ENCODE measurements around the gene WDR86.

The WDR86 gene

DNA sequence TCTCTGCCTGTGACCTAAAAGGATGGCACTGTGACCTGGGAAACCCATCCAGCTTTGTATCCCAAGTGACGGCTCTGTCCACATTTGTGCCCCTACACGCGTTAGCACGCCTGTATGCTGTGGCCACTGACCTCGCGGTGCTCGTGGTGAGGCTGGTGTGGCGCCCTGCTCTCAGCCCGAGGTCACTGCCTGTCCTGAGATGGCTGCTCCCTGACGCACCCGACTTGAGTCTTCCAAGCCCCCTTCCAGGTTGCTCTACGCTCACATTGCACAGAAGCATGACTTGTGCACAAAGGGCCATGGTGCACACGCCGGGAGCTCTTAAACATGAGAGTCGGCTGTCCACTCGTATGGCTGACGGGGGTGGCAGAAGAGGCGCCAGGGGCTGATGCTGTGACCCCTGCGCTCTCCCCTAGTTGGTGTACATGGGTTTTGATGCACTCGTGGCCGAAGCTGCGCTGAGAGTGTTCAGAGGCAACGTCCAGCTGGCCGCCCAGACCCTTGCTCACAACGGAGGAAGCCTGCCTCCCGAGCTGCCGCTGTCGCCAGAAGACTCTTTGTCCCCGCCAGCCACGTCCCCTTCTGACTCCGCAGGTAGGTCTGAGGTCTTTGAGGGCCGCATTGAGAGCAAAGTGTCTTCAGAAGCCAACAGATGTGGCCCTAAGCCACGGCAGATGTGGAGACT is 33.5 kb downstream of the WDR86 start:
- no peak for DNase-seq

DNA sequence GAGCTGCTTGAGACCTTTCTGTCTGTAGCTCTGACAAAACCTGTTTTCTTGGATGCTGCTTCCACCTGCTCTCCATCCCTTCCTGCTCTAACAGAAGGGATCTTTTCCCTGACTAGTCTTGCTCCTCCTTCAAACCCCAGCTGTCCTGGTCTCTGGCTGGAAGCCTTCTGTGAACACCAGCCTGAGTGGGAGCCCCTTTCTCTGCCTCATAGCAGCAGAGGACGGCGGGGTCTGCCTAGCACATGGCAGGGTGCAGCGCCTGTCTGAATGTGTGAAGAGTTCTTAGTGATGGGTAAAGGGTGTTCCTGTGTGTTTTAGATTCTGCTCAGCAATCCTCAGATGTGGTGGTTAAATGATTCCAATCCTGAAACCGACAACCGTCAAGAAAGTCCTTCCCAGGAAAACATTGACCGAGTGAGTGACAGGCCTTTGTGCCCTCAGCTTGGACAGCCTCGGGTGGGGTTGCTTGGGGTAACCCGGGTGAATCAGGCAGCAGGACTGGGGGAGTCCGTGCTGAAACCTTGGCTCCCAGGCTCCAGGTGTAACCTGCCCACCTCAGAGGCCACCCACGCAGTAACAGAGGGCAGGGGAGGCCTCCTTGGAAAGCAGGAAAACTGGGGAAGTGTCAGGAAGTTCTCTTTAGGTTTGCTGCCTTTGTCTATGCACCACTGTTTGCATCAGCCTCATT is 34.2 kb downstream of the WDR86 start:
- DNase-seq, result no peak

DNA sequence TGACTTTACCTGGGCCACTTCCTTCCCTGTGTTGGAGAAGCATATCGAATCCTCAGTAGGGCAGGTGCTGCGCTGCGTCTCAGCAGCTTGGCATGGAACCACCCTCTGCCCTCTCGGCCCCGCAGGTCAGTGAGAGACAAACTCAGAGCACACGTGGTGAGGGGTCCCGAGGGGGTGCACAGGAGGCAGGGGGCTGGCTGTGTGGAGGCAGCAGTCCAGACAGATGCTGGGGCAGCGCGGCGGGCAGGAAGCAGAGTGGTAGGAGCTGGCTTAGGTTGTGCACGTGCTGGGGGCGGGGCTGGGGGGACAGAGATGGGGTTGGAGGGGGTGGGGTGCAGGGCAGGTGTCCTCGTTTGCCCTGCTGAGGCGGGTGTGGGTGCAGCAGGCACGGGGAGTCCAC is 35.1 kb downstream of the WDR86 start:
- DNase-seq, result no peak

DNA sequence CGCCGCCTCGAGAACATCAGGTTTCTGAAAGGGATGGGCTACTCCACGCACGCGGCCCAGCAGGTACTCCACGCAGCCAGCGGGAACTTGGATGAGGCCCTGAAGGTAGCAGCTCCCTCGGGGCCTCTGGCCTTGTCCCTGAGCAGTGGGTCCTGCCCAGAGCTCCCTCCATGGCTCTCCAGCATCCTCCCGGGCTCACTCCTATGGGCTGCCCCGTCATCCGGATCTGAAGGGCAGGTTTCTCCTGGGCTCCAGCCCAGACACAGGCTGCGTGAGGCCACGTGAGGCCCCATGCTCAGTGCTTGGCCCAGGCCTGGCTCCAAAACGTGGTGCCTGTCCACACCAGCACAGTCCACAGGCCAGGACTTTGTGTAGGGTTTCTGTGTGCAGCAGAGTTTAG is 35.7 kb downstream of the WDR86 start:
- no peak for DNase-seq

DNA sequence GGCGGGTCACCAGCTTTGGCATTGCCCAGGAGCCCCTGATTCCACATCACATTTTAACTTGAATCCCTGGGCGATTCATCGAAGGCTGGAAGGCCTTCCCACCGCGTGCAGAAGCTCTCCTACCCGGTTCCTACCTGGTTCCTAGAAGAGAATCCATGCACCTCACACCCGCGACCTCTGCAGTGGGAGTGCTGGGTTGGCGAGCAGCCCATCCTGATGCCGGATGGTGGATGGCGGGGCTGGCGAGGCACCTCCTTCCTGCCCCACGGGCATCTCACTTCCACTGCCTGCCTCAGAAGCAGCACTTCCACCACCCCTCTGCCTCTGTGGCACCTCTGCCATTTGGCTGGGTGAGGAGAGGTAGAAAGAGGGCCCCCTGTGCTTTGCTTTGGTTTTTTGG is 36.2 kb downstream of the WDR86 start:
- DNase-seq, result no peak

DNA sequence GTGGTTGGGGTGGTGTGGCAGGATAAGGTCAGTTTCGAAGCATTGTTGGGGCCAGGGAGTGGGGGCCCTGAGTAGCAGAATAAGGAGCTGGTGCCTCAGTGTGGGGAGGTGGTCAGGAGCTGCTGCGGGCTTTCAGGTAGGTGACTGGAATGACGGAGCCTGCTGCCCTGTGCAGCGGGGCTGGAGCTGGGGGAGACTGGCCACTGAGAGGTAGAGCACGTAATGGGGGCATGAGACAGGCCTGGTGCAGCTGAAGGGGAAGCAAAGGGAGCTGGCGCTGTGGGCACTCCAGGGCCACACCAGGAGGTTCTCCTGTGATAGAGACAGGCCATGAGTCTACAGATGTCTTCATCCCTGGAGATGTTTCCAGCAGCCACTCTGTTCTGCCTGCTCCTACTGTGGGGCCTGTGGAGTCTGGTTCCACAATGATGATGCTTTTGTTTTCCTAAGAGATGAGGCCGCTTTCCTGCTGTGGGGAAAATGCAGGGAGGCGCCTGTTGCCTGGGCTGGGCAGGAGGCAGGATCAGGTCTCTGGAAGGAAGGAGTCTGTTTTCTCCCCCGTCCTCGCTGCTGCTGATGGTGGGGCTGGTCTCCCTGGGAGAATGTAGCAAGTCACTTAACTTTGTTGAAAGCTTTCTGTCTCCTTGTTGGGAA is 37.1 kb downstream of the WDR86 start:
- no peak for DNase-seq

DNA sequence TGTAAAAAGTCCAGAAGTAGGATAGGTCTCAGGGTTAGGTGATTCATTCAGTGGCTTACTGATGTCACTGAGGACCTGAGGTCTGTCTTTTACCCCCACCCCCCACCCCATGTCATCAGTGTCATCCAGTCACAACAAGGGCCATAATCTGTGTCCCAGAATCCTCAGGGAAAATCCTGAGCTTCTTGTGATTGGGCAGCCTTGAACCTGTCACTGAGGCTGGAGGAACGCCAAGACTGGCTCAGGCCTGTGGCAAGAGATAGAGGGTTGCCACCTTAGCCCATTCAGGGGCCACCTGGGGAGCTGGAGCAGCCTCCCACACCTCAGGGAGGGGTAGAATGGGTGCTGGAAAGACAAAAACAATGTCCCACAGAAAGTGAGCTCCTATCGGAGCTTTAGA is 38.6 kb downstream of the WDR86 start:
- DNase-seq, result no peak

DNA sequence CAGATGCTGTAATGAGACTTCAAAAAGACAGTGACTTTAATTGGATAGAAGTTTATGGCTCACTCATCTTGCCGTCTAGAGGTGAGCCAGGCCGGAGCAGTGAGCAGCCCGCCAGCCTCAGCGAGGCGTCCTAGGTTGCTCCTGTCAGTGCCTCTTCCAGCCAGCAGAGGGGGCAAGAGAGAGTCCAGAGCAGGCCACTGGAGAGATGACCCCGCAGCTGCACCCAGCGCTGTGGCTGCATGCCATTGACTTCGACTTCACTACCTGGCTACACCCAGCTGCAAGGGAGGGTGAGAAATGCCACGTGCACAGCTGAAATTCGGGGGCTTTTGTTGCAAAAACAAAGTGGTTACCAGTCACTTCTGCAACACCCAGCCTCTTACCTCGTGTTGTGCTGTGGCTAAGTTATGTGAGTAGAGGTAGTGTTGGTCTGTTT is 41.7 kb downstream of the WDR86 start:
- peak; percentile 88 for DNase-seq

DNA sequence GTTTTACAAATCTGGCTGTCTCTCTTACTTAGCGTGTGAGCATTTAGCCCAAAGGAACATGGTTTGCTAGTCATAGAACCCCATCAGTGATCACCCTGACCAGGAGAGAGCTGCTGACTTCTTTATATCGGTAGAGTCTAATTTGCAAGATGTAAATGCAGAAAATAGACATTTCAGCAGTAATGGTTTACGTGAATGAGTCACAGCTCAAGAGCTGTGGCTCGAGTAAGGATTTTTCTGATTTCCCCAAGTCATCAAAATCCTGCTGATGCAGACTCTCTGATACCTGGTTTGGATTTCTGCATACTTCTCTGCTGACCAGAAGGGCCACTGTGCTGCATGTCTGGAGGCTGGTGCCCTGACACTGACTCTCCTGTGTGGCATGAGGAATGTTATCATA is 42.6 kb downstream of the WDR86 start:
- DNase-seq, result no peak

DNA sequence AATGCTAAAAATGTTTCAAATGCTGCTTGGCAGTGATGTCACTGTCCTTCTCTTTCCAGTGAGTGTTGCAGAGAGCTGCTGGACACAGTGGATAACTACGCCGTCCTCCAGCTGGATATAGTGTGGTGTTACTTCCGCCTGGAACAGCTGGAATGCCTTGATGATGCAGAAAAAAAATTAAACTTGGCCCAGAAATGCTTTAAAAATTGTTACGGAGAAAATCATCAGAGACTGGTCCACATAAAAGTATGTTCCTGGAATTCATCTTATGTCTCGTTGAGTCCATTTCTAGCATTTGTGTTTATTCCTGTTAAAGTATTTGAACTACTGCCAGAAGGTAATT is 43.0 kb downstream of the WDR86 start:
- DNase-seq, result peak; percentile 78

DNA sequence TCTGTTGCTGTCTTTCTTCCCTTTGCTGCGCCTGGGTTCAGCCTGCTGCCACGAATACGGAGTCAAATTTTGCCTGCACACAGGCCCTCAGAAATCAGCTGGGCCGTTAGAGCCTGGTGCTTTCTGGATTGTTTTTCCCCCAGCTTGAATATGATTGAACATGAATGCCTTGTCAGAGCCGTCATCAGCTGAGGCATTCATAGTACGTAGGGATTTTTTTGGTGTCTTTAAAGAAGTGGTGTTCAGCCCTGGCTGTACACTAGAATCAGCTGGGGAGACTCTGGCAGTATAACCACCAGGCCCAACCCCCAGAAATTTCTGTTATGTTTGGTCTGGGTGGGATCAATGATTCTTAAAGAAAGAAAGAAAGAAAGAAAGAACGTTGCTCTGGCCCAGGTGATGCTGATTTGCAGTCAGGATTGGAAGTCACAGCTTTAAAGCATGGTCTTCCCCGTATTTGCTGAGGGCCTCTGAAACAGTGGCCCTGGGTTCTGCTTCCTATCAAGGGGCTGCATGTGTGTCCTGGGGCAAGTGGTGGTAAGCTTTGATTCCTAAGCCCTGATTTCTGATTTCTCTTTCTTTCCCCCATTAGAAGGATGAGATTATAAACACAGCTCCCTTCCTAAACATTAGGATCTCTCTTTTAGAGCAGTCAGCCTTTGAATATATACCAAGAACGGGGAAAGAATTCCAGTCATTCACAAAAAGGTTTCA is 43.5 kb downstream of the WDR86 start:
- DNase-seq, result no peak

DNA sequence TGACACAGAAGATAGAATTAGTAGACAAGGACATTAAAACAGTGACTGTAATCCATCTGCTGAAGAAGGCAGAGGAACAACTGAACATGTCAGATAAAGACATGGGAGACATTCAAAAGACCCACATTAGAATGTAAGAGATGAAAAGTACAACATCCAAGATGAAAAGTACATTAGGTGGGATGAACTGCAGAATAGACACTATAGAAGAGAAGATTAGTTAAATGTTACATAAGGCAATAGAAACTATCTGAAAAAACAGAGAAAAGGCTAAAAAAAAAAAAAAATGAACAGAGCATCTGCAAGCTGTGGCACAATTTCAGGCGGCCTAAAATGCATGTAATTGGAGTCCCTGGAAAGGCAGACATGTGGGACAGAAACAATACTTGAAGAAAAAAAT is 46.7 kb downstream of the WDR86 start:
- no peak for DNase-seq

DNA sequence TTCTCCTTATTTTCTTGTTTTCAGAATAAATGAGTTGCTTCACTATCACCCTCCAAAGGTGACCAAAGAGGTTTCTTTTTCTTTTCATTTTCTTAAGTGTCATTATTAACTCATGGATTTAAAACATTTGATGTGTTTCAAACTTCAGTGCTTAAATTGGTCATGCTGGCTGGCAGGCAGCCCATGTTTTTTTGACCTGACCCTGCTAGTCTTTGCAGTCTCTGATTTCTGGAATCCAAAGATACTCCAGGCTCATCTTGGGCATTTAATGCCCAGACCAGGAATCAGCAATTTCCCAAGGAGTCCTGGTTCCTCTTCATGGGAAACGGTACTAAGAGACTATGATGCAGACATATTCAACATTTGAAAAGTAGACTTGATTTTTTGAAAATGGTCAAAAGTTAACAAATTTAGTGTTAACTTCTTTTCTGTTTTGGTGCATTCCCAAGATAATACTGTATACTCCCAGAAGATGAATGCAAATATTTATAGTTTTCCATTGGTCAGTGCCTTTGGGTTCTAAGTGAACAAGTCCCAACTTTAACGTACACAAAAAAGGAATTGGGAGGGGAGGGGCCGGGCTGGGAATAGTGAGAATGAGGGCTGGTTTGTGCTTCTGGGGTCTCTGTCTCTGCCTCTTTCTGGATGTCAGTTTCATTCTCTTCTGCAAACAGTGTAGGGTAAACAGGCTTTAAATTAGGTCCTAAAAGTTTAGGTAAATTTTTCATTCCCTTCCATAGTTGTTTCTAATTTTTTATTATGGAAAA is 48.5 kb downstream of the WDR86 start:
- DNase-seq, result no peak

DNA sequence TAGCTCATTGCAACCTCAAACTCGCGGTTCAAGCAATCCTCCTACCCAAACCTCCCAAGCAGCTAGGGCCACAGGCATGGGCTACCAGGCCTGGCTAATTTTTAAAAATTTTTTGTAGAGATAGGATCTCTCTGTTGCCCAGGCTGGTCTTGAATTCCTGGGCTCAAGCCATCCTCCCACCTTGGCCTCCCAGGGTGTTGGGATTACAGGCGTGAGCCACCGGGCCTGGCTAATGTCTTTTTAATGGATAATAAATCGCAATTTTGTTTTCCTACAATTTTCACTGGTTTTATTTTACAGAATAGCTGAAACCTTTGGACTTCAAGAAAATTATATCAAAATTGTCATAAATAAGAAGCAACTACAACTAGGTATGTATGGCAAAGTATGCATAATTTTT is 57.3 kb downstream of the WDR86 start:
- DNase-seq, result no peak

DNA sequence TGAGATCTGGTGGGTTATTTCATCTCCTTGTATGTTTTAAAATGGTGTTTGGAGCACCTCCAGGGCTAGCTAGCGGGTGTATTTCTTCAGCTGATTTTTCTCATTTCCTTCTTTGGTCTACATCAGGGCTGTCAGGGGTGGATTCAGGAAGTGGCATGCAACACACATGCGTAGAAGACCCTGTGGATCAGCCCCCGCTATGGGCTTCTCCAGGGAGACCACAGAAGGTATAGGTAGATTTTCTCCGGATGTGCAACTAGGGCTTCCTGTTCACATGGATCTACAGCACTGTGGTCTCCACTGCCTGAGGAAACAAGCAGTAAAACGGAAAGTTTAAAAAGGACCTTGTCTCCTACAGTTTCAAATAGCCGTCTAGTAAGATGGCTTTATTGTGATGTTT is 57.9 kb downstream of the WDR86 start:
- no peak for DNase-seq

DNA sequence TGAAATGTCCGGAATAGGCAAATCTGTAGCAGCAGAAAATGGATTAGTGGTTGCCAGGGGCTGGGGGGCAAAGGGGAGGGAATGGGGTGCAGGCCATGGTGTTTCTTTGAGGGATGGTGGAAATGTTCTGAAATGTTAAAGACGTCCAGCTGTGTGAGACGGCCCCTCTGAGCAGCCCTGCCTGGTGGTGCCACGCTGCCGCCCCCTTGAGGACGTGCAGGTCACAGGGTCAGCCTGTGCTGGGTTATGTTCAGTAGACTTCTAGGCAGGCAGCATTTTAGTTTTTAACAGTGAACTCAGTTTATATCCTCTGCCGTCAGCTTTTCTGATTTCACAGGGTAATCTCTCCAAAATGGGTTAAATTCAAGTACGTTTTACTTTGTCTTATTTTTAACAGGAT is 58.8 kb downstream of the WDR86 start:
- no peak for DNase-seq

DNA sequence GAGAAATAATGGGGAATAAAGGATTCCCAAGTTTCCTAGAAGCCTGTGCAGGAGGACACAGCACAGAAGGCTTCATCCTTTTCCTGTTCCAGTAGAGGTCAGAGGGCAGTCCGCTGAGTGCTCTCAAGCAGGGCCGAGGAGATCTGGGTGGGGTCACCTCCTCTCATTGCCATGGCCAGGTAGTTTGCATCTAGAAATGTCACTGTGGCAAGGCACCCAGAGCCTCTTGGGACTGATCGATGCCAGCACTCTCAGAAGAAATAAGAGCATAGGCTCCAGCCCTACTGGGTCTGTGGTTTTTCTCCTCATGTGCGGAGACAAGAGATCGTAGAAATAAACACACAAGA is 60.4 kb downstream of the WDR86 start:
- DNase-seq, result no peak

DNA sequence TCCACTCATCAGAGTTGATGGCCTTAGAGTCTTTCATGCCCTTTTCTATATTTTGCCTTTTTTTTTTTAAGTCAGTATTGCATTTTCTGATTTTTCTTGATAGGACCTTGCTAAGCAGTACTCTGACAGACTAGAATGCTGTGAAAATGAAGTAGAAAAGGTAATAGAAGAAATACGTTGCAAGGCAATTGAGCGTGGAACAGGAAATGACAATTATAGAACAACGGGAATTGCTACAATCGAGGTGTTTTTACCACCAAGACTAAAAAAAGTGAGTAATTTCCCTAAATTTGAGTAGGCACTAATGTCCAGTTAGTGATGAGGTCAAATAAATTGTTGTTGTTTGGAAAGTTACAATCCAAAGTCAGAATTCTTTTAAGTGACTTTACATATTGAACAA is 60.9 kb downstream of the WDR86 start:
- DNase-seq, result no peak

DNA sequence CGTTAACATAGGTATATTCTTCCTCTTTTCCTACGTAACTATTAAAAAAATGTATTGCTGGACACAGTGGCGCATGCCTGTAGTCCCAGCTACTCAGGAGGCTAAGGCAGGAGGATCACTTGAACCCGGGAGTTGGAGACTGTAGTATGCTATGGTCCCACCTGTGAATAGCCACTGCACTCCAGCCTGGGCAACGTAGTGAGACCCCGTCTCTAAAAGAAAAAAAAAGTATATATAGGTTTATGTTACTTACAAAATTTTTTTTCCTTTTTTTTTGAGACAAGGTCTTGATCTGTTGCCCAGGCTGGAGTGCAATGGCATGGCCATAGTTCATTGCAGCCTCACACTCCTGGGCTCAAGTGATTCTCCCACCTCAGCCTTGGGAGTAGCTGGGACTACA is 62.6 kb downstream of the WDR86 start:
- no peak for DNase-seq

DNA sequence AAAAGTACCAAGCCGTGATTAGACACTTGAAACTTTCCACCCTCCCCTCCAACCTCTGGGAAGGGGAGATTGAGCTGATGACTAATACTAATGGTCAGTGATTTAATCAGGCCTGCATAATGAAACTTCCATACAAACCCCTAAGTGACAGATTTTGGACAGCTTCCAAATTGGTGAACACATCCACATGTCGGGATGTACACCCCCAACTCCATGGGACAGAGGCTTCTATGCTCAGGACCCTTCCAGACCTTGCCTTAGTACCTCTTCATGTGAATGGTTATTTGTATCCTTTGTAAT is 63.4 kb downstream of the WDR86 start:
- no peak for DNase-seq

DNA sequence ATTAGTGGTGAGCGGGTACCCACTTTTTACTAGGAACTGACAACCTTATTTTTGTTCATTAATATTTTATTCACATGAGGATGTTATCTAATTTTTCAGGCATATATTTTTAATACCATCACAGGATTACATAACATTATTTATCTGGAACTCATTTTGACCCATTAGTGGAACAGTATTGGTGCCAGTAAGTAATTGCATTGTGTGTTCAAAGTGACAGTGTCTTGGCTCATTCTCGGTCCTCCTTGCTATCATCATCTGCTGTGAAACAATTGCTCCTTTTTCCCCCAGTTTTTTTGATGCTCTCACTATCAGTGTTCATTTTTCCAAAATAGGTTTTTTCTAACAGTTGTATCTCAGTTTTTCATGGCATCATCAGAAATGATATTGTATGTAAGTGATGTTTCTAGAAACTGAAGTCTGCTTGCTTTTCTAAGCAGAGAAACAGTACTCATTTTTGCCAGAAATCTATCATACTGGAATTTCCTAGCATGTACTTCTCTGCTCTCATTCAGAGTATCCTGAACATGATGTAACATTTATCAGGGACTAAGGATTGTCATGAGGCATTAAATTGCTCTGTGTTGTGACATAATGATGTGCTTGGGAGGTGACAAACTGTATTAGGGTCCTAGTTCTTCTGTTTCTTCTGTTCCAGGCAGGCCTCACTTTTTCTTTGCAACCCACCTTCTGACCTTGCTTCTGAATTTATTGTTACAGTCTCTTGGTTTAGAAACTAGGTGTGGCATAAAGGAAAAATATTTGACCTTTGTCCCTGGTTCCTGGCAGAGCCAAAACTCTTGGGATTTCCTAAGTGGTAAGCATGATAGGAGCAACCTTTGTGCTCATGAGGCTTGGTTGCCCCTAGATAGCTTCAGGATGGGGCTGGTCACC is 64.0 kb downstream of the WDR86 start:
- no peak for DNase-seq

DNA sequence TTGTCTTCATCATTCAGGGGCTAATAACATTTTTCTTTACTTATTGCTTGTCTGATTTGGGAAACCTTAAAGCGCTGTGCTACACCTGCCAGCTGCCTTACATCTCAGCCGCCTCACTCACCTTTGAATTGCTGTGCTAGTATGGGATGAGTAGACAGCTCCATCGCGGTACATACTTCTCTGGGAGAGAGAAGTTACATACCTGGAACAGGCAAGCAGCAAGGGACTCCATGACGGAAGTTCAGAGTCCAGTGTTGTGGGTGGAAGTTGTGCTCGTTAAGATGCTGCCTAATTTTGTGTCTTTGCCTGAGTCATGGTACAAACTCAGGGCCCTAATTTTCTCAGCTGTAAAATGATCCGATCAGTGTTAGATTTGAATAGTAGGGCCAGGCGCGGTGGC is 66.3 kb downstream of the WDR86 start:
- DNase-seq, result no peak

Measured in femur (tissue), 1 donor.